ENCODE measurements around the gene CDO1.

CDO1 gene

DNA sequence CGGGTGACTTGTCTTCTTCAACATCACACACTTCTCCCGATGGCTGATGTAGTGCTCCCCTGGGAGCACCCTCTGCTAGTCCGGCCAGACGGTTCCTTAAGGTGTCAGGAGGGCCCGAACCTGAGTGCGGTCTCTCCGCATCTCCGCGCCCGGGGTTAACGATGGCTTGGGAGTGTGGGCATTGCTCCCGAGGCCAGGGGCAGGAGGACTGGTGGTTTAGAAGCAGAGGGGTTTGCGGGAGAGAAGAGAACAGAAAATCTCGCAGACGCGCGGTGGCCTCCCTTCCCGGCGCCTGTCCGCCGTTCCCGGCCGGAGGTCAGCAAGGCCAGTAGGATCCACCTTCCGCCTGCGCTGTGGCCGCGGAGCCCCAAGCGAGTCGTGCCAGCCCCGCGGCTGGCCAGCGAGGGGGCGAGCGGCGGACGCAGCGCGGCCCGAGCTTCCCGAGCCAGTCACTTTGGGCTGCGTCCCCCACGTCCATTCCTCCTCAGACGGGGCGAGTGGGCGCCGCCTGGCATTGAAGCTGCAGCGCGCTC, 700 bp downstream of the CDO1 start:
- TF ChIP-seq, protein P1, sequence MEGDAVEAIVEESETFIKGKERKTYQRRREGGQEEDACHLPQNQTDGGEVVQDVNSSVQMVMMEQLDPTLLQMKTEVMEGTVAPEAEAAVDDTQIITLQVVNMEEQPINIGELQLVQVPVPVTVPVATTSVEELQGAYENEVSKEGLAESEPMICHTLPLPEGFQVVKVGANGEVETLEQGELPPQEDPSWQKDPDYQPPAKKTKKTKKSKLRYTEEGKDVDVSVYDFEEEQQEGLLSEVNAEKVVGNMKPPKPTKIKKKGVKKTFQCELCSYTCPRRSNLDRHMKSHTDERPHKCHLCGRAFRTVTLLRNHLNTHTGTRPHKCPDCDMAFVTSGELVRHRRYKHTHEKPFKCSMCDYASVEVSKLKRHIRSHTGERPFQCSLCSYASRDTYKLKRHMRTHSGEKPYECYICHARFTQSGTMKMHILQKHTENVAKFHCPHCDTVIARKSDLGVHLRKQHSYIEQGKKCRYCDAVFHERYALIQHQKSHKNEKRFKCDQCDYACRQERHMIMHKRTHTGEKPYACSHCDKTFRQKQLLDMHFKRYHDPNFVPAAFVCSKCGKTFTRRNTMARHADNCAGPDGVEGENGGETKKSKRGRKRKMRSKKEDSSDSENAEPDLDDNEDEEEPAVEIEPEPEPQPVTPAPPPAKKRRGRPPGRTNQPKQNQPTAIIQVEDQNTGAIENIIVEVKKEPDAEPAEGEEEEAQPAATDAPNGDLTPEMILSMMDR (IDR thresholded peaks at IDR 0.05; ENCODE audit: control extremely low read depth, extremely low read depth, low read depth, missing control alignments), result no peak

DNA sequence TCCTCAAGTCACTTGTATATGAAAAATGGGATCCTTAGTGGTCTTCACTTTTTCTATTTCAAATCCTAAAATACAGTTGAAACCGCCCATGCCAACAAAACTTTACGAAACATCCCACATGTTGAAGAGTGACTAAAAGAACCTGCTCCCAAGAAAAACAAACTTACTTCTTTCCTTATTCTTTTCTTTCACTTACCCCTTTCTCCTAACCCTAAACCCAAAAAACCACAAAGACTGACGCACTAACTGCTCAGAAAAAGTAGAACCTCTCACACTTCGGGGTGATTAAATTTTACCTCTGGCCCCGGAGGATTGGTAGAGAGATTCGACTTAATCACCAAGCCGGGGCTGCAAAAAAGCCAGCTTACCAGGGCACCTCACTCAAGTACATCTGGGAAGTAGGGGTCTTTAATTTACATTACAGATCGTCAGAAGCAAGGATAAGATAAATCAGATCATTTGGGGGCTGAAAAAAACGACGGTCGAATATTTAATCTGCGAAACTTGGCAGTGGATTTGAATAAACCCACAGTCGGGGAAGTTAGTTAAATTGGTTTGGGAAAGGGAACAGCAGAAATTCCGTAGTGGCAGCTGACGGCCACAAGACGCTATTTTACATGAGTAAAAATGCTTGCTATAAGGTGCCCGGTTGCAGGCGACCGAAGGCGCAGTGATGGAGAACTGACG, 1.3 kb downstream of the CDO1 start:
- ChIA-PET CTCF (interaction anchor here (1.2 to 1.8 kb wide), 2 partner anchors 15 to 16 kb away, joined by 5 to 6 read pairs; no protein-coding TSS in a partner anchor), POLR2A (no interaction called here)
- TF ChIP-seq, protein P1 (IDR thresholded peaks at IDR 0.05; ENCODE audit: control extremely low read depth, extremely low read depth, low read depth, missing control alignments), result no peak
- DNase-seq (ENCODE audit: extremely low spot score), result no peak

More for the DNA sequence above, 700 bp downstream of the CDO1 start:
- ChIA-PET CTCF (no interaction called here), POLR2A (interaction anchor here (0.6 kb wide), 1 partner anchor 1076 kb away, joined by 6 read pairs; no protein-coding TSS in a partner anchor)
- peak; percentile 9 for DNase-seq (ENCODE audit: extremely low spot score)

DNA sequence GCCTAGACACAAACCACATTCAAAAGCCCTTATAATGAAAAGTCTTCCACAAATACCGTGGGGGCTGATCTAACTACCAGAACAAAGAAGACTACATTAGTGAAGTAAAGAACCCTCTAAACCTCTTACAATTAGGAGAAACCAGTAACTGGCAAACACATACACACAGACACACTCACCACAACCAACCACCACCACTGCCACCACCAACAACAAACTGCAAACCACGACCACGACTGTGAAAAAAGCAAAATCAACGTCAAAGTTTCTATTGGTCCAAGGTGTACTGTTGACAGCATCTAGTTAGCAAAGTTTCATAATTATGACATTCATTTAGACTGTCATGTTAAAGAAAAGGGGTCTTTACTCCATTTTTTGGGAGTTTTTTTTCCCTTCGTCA, 2.7 kb downstream of the CDO1 start:
- DNase-seq (ENCODE audit: extremely low spot score), result no peak
- TF ChIP-seq, protein P1 (IDR thresholded peaks at IDR 0.05; ENCODE audit: control extremely low read depth, extremely low read depth, low read depth, missing control alignments), result no peak
- ChIA-PET CTCF (interaction anchor here (1.8 kb wide), 1 partner anchor 14 kb away, joined by 6 read pairs; no protein-coding TSS in a partner anchor), POLR2A (no interaction called here)

DNA sequence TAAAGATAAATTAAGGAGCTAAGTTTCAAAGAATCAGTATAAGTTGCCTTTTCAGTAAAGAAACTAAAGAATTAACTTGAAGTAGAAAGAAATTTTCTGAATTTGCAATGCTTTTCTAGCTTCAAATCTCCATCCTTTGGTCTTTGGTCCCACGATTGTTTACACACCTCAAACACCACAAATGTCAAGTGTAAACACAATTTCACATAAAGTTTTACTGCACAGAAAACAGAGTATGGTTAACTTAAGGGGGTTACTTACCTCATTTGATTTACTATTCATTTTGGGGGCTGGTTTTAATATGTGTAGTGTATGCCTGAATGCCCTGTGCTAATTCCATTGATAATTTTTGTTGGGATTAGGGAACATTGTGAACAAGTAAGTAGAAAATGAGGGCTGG, 4.1 kb downstream of the CDO1 start:
- DNase-seq (ENCODE audit: extremely low spot score), result no peak
- TF ChIP-seq, protein P1 (IDR thresholded peaks at IDR 0.05; ENCODE audit: control extremely low read depth, extremely low read depth, low read depth, missing control alignments), result no peak
- ChIA-PET POLR2A (no interaction called here), CTCF (no interaction called here)

DNA sequence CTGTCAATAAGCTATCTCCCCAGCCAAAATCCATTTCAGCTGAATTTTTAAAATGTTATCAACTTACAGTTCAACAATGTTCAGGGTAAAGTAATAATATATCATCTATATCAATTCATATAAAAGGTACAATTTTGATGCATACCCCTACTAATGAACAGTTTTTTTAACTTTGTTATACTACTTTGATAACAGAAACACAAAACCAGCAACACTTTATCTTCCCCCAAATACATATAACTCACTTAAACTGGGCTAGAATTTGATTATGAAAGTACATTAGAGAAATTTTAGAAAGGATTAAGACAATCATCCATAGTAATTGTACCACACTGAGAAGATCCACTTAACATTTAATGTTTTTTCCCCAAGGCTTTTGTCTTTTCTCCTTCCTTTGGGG, 5.1 kb downstream of the CDO1 start:
- ChIA-PET CTCF (no interaction called here), POLR2A (no interaction called here)
- DNase-seq (ENCODE audit: extremely low spot score), result no peak
- TF ChIP-seq, protein P1 (IDR thresholded peaks at IDR 0.05; ENCODE audit: control extremely low read depth, extremely low read depth, low read depth, missing control alignments), result no peak

DNA sequence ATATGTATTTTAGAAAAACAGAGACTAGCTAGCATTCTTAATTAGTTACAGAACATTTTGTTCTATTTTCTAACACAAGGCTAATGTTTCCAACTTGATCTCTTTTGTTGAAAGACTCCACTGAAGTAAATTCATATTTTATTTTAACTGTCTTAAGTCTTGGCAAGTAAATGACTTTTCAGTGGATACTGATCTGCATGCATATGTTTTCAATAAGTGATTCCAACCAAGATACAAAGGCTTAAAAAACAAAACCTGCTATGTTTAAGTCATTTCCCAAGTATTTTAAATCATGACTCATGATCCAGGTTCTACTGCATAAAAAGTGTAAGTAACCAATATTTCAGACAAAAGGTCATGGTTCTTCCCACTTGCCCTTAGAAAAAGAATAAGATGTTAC, 5.7 kb downstream of the CDO1 start:
- DNase-seq (ENCODE audit: extremely low spot score), result no peak
- TF ChIP-seq, protein P1 (IDR thresholded peaks at IDR 0.05; ENCODE audit: control extremely low read depth, extremely low read depth, low read depth, missing control alignments), result no peak
- POLR2A ChIA-PET, result no interaction called here
- CTCF ChIA-PET, result no interaction called here
